ENCODE measurements around the gene PTPN6.
A peak's percentile ranks its signal among the peaks of the same experiment; 100 is the strongest.

The PTPN6 gene

DNA sequence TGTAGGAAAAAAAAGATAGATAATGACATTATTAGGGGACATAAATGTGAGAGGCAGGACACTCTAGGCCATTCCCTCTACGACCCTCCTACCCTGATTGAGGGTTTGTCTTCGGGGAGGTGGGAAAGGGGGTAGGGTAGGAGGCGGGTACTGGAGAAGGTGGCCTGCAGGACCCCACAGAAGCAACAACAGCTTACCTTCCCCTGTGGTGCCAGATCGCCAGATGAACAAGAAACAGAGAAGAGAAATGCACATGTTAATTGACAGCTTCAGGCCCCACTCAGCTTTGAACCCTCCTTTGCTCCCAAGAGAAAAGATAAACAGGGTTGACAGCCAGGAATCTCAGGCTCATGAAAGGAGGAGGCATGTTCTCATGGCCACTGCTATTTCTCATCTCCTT, 14.6 kb downstream of the PTPN6 start:
- H3K4me3 ChIP-seq (ENCODE audit: low read depth, low read length) = no peak overlapping the region
- TF ChIP-seq, protein P1, sequence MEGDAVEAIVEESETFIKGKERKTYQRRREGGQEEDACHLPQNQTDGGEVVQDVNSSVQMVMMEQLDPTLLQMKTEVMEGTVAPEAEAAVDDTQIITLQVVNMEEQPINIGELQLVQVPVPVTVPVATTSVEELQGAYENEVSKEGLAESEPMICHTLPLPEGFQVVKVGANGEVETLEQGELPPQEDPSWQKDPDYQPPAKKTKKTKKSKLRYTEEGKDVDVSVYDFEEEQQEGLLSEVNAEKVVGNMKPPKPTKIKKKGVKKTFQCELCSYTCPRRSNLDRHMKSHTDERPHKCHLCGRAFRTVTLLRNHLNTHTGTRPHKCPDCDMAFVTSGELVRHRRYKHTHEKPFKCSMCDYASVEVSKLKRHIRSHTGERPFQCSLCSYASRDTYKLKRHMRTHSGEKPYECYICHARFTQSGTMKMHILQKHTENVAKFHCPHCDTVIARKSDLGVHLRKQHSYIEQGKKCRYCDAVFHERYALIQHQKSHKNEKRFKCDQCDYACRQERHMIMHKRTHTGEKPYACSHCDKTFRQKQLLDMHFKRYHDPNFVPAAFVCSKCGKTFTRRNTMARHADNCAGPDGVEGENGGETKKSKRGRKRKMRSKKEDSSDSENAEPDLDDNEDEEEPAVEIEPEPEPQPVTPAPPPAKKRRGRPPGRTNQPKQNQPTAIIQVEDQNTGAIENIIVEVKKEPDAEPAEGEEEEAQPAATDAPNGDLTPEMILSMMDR (conservative IDR thresholded peaks at IDR 0.05; ENCODE audit: low read depth, low read length) = no peak
- DNase-seq (ENCODE audit: low read depth) = peak; percentile 42

DNA sequence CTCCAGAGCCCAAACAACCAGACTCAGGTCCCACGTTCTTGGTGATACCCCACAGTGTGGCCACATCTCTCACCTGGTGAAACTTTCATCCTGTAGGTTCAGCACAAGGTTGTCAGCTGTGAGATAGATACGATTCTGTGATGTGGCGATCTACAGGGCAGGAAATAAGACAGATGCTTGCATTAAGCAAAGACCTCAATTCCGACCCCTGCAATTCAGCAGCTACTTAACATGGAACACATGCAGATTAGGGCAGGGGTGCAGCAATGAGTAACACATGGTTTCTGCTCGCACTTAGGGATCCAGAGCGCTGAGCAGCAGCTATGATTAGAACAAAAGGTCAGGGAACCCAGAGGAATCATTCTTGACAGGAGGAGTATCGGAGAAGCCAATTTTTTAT, 15.2 kb downstream of the PTPN6 start:
- DNase-seq (ENCODE audit: low read depth) = peak; percentile 69
- H3K4me3 ChIP-seq (ENCODE audit: low read depth, low read length) = no peak overlapping the region
- TF ChIP-seq, protein P1 (conservative IDR thresholded peaks at IDR 0.05; ENCODE audit: low read depth, low read length) = no peak

DNA sequence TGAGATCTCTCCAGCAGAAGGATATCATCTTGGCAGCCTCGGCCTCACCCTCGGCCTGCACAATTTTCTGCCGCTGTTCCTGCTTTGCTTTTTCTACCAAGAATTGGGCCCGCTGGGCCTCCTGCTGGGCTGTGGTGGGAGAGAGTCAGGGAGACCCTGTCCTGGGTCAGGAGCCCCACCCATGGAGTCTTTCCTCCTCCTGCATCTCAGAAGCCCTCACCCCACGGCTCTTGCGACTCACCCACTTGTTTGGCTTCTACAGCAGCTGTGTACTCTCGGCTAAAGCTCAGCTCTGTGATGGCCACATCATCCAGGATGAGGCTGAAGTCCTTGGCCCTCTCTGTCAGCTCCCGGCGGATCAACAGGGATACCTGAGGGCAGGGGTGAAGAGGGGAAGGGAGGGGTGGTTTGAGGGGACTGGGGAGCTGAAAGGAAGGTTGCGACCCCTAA, 16.5 kb downstream of the PTPN6 start:
- TF ChIP-seq, protein P1 (conservative IDR thresholded peaks at IDR 0.05; ENCODE audit: low read depth, low read length) = no peak
- H3K4me3 ChIP-seq (ENCODE audit: low read depth, low read length) = no peak overlapping the region
- DNase-seq (ENCODE audit: low read depth) = no peak

DNA sequence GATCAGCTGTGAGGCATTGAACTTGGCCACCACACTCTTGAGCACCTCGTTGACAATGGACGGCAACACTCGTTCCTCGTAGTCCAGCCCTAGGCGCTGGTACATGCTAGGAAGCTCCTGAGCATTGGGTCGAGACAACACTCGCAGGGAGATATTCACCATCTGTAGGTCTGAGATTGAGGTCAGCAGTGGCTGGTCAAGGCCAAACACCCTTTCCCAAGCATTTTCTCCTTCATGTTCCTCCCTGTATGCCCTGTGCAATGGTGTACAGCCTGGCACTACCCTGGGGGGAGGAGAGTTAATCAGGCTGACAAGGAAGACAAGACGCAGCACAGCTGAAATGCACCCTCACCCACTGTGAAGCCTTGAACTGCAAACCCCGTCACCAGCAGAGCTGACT, 17.3 kb downstream of the PTPN6 start:
- DNase-seq (ENCODE audit: low read depth) = no peak
- H3K4me3 ChIP-seq (ENCODE audit: low read depth, low read length) = no peak overlapping the region
- TF ChIP-seq, protein P1 (conservative IDR thresholded peaks at IDR 0.05; ENCODE audit: low read depth, low read length) = no peak

DNA sequence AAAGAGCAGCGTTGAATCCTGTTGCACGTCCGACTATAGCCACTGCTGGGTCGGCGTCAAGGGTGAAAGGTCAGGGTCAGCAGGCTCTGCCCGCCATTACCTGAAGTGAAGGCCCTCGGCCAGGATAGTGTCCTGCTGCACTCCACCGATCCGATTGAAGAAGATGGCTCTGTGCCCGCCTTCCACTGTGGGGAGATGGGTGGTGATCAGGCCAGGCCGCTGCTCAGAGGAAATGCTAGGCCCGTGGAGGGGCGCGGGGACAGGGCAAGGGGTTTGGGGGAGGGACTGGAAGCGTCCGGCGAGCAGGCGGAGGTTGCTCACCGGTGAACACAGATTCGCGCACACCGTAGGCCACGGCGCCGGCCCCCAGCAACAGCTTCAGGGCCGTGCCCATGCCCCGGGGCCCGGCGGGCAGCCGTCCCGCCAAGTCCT, 19.0 kb downstream of the PTPN6 start:
- H3K4me3 ChIP-seq (ENCODE audit: low read depth, low read length) = peak overlapping the region; percentile 81
- TF ChIP-seq, protein P1 (conservative IDR thresholded peaks at IDR 0.05; ENCODE audit: low read depth, low read length) = no peak
- DNase-seq (ENCODE audit: low read depth) = peak; percentile 14

DNA sequence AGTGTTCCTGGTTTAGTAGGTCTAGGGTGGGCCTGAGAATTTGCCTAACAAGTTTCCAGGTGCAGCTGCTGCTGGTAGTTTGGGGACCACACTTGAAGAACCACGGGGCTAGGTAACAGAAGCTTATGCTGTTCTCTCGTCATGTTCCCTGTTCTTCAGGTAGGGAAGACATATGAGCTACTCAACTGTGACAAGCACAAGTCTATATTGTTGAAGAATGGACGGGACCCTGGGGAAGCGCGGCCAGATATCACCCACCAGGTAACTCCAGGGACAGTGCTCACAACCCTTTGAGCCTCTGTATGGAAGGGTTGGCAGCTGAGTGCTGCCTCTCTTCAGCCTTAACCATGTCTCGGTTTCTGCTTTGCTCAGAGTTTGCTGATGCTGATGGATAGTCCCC, 23.0 kb downstream of the PTPN6 start:
- no peak for DNase-seq (ENCODE audit: low read depth)
- TF ChIP-seq, protein P1 (conservative IDR thresholded peaks at IDR 0.05; ENCODE audit: low read depth, low read length) = no peak
- H3K4me3 ChIP-seq (ENCODE audit: low read depth, low read length) = no peak overlapping the region

DNA sequence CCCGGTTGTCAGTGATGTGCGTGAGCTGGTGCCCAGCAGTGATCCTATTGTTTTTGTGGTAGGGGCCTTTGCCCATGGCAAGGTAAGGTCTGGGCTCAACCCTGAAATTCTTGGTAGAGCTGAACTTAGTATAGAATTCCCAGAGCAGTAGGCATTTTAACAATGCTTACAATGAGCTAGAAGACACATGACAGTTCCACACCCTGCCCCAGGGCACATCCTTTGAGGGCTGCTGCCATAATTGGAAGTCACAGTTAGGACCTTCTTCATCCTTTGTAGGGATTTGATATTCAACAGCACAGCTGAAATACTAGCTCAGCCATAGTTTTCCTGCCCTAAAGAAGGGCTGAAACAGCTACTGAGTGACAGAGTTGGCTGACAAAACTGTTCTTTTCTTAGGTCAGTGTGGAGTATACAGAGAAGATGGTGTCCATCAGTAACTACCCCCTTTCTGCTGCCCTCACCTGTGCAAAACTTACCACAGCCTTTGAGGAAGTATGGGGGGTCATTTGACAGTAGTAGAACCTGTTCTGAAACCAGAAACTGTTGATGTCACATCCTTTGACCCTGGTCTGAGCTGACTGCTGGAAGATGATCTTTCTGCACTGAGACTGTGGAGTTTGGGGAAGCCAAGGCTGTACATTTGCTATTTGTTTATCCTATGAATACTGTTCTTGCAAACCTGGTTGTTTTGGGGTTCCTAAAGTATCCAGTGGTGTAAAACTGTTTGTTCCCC, 24.3 kb downstream of the PTPN6 start:
- TF ChIP-seq, protein P1 (conservative IDR thresholded peaks at IDR 0.05; ENCODE audit: low read depth, low read length) = no peak
- H3K4me3 ChIP-seq (ENCODE audit: low read depth, low read length) = no peak overlapping the region
- no peak for DNase-seq (ENCODE audit: low read depth)

Measured in choroid plexus epithelial cell (primary cell).